ENCODE measurements around the gene ADGRB2.

DNA sequence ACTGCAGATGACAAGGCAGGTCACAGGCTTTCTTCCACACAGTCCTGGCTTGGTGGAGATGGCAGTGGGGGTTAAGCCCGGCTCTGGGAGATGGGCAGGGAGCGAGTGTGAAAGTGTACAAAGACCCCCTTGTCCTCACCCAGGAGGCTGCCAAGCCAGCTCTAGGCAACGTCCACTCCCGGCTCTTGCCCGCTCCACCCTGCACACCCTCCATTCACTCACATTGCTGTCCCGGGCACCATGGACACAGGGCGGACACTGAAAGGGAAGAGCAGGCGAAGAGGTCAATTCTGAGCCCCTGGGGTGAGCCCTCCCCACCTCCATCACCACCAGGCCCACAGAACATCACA lies 69.2 kb downstream of the ADGRB2 start:
- TF ChIP-seq, protein P1, sequence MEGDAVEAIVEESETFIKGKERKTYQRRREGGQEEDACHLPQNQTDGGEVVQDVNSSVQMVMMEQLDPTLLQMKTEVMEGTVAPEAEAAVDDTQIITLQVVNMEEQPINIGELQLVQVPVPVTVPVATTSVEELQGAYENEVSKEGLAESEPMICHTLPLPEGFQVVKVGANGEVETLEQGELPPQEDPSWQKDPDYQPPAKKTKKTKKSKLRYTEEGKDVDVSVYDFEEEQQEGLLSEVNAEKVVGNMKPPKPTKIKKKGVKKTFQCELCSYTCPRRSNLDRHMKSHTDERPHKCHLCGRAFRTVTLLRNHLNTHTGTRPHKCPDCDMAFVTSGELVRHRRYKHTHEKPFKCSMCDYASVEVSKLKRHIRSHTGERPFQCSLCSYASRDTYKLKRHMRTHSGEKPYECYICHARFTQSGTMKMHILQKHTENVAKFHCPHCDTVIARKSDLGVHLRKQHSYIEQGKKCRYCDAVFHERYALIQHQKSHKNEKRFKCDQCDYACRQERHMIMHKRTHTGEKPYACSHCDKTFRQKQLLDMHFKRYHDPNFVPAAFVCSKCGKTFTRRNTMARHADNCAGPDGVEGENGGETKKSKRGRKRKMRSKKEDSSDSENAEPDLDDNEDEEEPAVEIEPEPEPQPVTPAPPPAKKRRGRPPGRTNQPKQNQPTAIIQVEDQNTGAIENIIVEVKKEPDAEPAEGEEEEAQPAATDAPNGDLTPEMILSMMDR (IDR thresholded peaks at IDR 0.05), result no peak
- TF ChIP-seq POLR2A (IDR thresholded peaks at IDR 0.05), result no peak

All from esophagus squamous epithelium (tissue), 4 donors.